IPS-NIHi7 (cell line): ENCODE measurements around the gene DCAF6.
"Not testable (repeated sequence)": the region's sequence is repeated elsewhere in the genome, so short reads cannot be mapped to it uniquely, and the experiment has no call there.

Experiments
- DNase-seq: peaks from one replicate; pipeline ENCODE4 v3.0.0; 2012; ENCODE audit warnings: mixed read lengths; ENCODE audit errors: extremely low spot score

Gene DCAF6

GRCh38 chr1:168031627-168032026, 95.1 kb downstream of the DCAF6 start:
- no peak for DNase-seq

DNA sequence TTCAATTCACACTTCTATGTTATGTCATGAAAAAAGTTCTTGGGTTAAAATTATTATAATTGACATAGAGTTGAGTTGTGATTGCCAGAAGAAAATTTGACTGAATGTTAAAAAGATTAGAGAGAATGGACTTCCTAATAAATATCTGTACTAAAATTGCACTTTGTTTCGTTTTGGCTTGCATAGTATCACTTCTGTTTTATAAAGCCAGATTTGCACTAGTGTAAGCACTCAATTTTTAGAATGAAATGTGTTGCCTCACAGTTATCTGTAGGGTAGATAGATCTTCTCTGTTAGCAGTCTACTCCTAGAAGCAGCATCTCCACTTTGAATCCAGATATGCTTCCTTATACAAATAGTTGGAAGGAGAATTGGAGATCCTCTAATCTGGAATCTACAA, 95.5 kb downstream of the DCAF6 start:
- DNase-seq, result no peak

DNA sequence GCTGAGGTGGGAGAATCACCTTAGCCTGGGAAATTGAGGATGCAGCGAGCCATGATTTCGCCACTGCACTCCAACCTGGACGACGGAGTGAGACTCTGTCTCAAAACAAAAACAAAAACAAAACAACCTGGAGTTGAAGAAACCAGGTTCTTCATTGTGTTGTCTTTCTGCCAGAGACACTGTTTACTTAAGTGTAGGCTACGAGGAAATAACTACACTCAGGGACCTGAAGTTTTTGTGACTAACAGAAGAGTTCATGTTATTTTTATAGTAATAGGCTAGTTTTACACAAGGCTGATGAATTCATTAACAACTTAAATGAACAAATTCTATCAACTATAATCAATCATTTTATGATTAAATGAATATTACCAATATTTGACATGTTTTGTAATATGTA, 98.9 kb downstream of the DCAF6 start:
- no peak for DNase-seq

- DNase-seq, result no peak
Measured at GRCh38 chr1:168042362-168042761, 105.9 kb downstream of the DCAF6 start.

DNA sequence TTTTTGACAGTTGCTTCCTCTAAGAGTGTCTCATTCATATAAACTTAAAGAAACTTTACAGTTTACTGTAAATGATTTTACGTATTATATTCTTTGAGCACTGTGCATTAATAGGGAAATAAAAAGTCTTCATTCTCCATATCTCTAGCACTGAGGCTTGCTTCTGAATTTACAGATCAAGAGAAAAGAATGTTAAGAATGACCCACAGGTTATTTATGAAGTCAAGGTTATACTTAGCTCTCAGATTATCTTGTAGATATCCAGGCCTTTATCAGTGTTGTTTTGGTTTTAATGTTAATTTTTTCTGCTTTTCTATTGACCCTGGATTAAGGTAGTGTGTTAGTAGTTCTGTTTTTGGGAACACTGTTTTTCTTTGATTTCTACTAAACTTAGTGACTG, 108.8 kb downstream of the DCAF6 start:
- DNase-seq, result no peak

GRCh38 chr1:168050307-168050706, 113.8 kb downstream of the DCAF6 start:
- no peak for DNase-seq

GRCh38 chr1:168050880-168051279, 114.4 kb downstream of the DCAF6 start:
- no peak for DNase-seq

DNA sequence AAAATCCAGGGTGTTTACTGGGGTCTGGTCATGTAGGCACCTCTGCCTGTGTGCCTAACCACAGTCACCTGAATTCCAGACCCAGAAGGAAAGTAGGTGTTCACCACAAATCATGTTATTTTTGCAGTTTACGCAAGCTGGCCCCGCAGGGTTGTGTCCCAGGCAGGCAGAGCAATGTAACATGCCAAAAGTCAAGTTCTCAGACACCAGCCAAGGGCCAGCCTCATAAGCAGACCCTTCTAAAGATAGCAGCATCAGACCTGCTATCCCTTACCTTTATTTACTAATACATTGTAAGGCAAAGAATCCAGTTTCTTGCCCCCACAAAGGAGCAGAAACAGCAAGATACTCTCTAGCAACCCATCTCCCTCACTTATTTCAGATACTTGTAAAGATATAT, 117.2 kb downstream of the DCAF6 start:
- DNase-seq, result no peak

GRCh38 chr1:168054117-168054516, 117.6 kb downstream of the DCAF6 start:
- no peak for DNase-seq

DNA sequence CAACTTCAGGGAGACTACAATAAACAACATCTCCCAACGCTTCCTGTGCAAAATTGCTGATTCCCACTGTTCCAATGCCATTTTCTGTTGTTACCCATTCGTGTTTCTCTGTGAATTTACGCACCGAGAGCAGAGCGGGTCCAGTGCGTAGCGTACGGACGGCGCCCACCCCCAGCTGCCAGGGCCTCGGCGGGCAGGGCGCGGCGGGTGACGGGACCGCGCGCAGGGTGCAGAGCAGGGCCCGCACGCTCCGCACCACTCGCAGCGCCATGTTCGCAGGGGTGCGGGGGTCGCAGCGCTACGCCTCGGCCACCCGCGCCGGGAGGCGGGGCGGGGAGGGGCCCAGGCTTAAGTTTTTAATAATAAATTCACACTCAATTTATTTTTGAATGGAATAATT, 119.7 kb downstream of the DCAF6 start:
- DNase-seq, result not testable (repeated sequence)

DNA sequence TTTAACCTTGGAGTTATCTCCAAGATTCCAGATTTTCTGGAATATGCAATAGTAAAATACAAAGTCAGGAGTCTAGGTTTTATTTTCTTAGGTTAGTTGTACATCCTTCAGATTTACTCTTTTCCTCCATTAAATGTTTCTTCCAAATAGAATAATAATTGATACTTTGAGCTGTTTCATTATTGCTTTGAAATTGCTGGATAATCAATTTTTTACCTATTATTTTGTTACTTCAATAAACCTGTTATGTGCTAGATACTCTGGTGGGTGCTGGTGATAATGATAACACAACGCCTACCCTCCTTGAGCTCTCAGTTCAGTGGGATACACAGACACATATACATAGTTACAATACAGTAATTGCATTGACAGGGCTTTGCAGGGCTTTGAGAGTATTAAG, 120.9 kb downstream of the DCAF6 start:
- no peak for DNase-seq

DNA sequence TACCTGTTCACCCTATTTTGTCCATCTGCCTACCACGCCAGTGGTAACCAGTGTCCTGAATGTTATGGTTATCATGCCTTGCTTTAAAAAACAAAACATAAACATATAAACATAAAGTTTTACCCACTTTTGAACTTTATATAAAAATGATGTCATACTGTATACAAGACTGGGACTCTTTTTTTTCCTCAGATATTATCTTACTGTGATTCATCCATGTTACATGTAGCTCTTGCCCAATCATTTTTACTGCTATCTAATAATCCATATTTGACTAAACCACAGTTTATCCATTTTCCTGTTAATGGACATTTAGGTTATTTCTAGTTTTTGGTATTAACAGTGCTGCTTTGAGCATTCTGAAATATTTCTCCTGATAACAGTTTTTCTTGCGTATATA, 121.4 kb downstream of the DCAF6 start:
- no peak for DNase-seq

DNA sequence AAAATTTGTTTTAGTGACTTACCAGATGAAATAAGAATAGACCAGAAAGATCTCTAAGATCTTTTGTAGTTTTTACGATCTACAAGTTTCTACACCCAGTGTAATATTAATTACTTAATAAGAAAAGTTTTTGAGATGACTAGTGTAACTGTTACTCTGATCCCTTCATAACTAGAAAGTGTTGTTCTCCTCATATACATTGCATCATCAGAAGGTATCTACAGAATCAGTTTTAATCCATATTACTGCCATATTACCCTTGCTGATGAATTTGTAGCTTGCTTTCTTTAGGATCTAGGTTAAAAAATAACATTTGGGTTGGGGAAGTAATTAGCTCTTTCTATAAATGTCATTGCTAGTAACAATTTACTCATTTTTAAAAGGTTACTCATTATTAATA, 127.7 kb downstream of the DCAF6 start:
- DNase-seq, result no peak

GRCh38 chr1:168065506-168065905, 129.0 kb downstream of the DCAF6 start:
- DNase-seq, result no peak

DNA sequence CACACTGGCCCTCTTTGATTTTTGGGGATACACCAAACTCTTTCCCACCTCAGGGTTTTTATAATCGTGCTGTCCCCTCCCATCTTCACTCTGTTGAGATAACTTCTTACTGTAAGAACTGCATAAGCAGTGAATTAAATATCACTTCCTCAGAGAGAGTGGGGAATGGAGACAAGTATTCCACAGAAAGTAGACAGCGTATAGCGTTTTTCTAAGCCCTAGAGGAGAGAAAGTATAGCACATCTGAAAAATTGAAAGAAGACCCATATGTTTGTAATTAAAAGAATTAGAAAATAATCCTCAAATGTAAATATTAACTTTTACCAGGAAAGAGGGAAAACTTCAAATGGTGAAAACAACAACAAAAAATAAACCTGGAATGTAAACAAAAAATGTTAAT, 132.9 kb downstream of the DCAF6 start:
- DNase-seq, result no peak

GRCh38 chr1:168079761-168080160, 143.3 kb downstream of the DCAF6 start:
- DNase-seq, result no peak

- DNase-seq, result no peak
Measured at GRCh38 chr1:168081373-168082007, 145.0 kb downstream of the DCAF6 start.

GRCh38 chr1:168082008-168082876, 145.8 kb downstream of the DCAF6 start:
- DNase-seq, result peak; percentile 89

- no peak for DNase-seq
Measured at GRCh38 chr1:168083456-168084325, 147.2 kb downstream of the DCAF6 start.

DNA sequence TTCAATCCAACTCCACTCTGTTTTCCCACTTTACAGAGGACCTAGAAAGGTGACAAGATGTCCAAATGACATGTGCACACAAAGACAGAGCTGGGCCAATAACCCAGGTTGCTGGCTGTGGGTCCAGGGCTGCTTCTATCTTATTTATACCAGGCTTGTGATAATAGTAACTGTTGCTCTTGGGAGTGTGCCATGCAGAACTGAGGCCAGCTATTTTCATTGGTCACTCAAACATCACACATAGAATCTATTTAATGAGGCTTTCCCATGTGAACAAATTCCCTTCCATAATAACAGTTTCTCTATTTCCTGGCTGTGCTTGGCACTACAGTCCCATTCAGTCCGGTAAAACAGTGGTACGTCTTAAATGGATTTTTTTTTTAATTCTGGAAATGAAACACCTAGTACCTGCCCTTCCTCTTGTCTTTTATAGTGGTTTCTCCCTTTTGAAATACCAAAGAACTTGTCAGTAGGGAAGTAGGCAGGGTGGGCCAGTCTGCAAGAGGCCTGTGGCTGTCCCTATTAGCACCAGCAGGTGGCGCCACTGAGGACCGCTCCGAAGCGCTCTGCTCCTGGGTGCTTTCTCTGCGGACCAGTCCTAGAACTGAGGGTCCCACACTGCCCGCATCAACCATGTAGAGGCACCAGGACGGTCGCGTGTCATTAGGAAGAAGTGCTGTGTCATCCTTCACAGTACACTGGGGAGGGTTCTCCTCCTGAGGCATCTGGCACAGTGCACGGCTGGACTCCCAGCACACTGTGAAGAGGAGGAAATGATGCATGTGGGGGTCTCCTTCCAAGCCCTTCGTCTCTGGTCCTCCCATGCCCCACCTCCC, 148.1 kb downstream of the DCAF6 start:
- peak; percentile 88 for DNase-seq

- no peak for DNase-seq
Measured at GRCh38 chr1:168085401-168085872, 149.0 kb downstream of the DCAF6 start.
